Urinary bladder (tissue), 4 donors: ENCODE measurements around the gene NR1H2. TPM values are rescaled to one million over a fixed set of nuclear protein-coding genes. Genes with fewer than 3 reads are reported as not detected.
"Not testable (repeated sequence)": the region's sequence is repeated elsewhere in the genome, so short reads cannot be mapped to it uniquely, and the experiment has no call there.

Experiments
- DNase-seq: peaks from one replicate; pipeline ENCODE4 v3.0.0-alpha.2; 2015; ENCODE audit errors: extremely low spot score
- H3K27ac ChIP-seq: one replicate; pipeline ENCODE4 v1.5.1; 2013; ENCODE audit warnings: low read depth, mild to moderate bottlenecking, moderate library complexity
- H3K36me3 ChIP-seq: one replicate; pipeline ENCODE4 v1.6.1; 2013; ENCODE audit warnings: mild to moderate bottlenecking, moderate library complexity; ENCODE audit not compliant: insufficient read depth
- H3K4me1 ChIP-seq: one replicate; pipeline ENCODE4 v1.6.1; 2013; ENCODE audit warnings: mild to moderate bottlenecking, moderate library complexity; ENCODE audit not compliant: insufficient read depth
- H3K4me3 ChIP-seq: one replicate; pipeline ENCODE4 v1.5.1; 2013; ENCODE audit warnings: low read depth, low read length
- WGBS: extraction: QIAGEN DNeasy Blood & Tissue Kit; methylation state at CpG from one replicate; pipeline ENCODE4 v1.1.7; 2013; 5-methylcytosine and 5-hydroxymethylcytosine counted together
- polyA plus RNA-seq: library from polyadenylated mRNA; stranded (reverse); fragments of 200-250 nt; gene quantifications from one replicate; pipeline ENCODE4 v1.2.3, GENCODE V29; 2013
- total RNA-seq: library from RNA; depleted of rRNA; stranded (reverse); fragments of >200 nt; gene quantifications from one replicate; pipeline ENCODE4 v1.2.3, GENCODE V29; 2014
- donor health status: healthy with polysubstance abuse.
- donor health status: healthy.

The NR1H2 gene
- total and polyA plus RNA-seq, 2 donors: 33.4 to 136 TPM

DNA sequence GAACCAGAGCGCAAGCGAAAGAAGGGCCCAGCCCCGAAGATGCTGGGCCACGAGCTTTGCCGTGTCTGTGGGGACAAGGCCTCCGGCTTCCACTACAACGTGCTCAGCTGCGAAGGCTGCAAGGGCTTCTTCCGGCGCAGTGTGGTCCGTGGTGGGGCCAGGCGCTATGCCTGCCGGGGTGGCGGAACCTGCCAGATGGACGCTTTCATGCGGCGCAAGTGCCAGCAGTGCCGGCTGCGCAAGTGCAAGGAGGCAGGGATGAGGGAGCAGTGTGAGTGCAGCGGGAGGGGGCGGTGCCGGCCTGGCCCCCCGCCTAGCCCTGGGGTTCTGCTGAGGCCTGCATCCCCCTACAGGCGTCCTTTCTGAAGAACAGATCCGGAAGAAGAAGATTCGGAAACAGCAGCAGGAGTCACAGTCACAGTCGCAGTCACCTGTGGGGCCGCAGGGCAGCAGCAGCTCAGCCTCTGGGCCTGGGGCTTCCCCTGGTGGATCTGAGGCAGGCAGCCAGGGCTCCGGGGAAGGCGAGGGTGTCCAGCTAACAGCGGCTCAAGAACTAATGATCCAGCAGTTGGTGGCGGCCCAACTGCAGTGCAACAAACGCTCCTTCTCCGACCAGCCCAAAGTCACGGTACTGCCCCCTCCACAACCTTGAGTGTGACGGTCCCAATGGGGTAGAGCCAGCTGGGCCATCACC is 2.1 kb downstream of the NR1H2 start:
- Histone ChIP-seq H3K4me1 (no peaks in the 10 kb centered on the region), H3K36me3 (peaks cover 9% of the 10 kb centered on the region), H3K4me3 (no peak overlapping the region), H3K27ac (no peak overlapping the region)
- no peak for DNase-seq
- 94% methylated on average over 36 of the region's 36 CpGs for WGBS

DNA sequence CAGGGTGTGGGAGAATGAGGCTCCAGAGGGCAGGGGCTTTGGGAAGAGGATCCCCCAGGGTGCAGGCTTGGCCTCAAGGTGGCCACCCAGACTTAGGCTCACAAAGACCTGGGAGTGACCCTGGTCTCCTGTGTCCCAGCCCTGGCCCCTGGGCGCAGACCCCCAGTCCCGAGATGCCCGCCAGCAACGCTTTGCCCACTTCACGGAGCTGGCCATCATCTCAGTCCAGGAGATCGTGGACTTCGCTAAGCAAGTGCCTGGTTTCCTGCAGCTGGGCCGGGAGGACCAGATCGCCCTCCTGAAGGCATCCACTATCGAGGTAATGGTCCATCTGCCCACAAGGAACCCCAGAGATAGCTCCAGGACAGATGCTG is 2.6 kb downstream of the NR1H2 start:
- Histone ChIP-seq H3K4me1 (no peaks in the 10 kb centered on the region), H3K4me3 (no peak overlapping the region), H3K27ac (no peak overlapping the region), H3K36me3 (peaks cover 9% of the 10 kb centered on the region)
- WGBS: 92% methylated on average over 10 of the region's 10 CpGs
- no peak for DNase-seq

DNA sequence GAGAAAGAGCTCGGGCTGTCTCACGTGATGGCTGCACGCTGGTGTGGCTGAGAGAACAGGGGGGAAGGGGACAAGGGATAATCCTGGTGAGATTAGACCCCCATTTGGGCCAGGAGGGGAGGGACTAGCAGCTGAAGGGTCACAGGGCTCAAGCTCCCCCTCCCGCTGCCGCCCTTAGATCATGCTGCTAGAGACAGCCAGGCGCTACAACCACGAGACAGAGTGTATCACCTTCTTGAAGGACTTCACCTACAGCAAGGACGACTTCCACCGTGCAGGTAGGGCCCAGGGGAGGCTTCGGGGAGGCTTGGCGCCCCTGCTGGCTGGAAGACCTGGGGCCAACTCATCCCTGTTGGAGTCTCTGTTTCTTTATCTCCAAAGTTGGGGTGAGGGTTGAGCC is 3.3 kb downstream of the NR1H2 start:
- WGBS: 88% methylated on average over 11 of the region's 11 CpGs
- H3K36me3 ChIP-seq: peaks cover 9% of the 10 kb centered on the region

DNA sequence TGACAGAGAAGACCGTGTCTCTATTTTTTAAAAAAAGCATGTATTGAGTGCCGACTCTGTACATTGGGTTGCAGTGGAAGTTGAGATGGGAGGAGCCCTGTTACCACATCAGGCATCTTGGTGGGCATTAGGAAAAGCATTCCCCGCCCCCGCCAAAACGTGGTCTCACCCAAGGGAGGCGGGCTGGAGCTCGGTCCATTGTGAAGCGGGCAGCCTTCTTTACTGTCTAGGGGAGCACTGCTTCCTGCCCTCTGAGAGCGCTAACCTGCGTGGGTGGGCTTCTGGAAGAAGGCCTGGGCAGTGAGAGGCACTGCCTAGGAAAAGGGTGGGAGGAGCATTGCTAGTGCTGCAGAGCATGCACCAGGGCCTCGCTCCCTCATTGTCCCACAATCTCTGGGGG is 3.9 kb downstream of the NR1H2 start:
- no peak for DNase-seq
- peaks cover 9% of the 10 kb centered on the region for H3K36me3 ChIP-seq
- H3K27ac ChIP-seq: no peak overlapping the region

More for the DNA sequence above, 3.3 kb downstream of the NR1H2 start:
- no peak for DNase-seq
- H3K4me3 ChIP-seq: no peak overlapping the region
- no peak overlapping the region for H3K27ac ChIP-seq
- H3K4me1 ChIP-seq: no peaks in the 10 kb centered on the region

DNA sequence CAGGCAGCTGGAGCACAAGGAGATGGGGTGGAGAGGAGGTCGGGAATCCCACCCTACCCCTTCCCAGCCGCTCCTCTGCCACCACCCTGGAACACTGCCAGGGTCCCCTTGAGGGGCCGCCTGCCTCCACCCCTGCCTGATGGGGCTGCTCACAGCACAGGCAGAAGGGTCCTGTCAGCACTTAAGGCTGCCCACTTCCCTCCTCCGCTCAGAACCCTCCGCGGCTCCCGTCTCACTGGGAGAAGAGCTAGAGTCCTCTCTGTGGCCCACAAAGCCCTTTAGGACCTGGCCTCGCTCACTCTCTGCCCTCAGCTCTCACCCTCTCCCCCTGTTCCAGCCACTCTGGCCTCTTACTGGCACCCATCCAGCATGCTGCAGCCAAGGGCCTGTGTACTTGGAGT is 4.5 kb downstream of the NR1H2 start:
- peaks cover 9% of the 10 kb centered on the region for H3K36me3 ChIP-seq
- whole genome bisulfite sequencing: 68% methylated on average over 8 of the region's 8 CpGs
- H3K27ac ChIP-seq: no peak overlapping the region
- H3K4me1 ChIP-seq: no peaks in the 10 kb centered on the region
- no peak for DNase-seq
- no peak overlapping the region for H3K4me3 ChIP-seq

More for the DNA sequence above, 3.9 kb downstream of the NR1H2 start:
- 78% methylated on average over 11 of the region's 11 CpGs for WGBS
- no peak overlapping the region for H3K4me3 ChIP-seq
- H3K4me1 ChIP-seq: no peaks in the 10 kb centered on the region

DNA sequence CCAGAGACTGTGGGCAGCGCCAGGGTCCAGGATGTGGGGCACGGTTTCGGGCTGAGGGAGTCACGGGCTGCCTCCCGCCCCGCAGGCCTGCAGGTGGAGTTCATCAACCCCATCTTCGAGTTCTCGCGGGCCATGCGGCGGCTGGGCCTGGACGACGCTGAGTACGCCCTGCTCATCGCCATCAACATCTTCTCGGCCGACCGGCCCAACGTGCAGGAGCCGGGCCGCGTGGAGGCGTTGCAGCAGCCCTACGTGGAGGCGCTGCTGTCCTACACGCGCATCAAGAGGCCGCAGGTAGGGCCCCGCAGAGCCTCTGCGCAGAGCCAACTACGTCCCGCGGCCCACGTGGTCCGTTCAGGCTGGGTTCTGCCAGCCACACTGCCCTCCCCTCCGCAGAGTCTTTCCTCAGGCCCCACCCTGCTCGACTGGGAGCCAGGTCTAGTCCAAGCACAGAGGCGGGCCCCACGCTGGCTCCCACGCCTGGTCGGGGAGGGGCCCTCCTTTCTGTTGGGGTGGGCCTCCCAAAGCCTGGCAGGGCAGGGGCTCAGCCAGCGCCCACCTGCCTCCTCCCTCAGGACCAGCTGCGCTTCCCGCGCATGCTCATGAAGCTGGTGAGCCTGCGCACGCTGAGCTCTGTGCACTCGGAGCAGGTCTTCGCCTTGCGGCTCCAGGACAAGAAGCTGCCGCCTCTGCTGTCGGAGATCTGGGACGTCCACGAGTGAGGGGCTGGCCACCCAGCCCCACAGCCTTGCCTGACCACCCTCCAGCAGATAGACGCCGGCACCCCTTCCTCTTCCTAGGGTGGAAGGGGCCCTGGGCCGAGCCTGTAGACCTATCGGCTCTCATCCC is 5.8 kb downstream of the NR1H2 start:
- no peak overlapping the region for H3K27ac ChIP-seq
- H3K4me3 ChIP-seq: no peak overlapping the region
- H3K36me3 ChIP-seq: peaks cover 9% of the 10 kb centered on the region
- 91% methylated on average over 58 of the region's 58 CpGs for WGBS
- no peaks in the 10 kb centered on the region for H3K4me1 ChIP-seq
- DNase-seq: no peak

DNA sequence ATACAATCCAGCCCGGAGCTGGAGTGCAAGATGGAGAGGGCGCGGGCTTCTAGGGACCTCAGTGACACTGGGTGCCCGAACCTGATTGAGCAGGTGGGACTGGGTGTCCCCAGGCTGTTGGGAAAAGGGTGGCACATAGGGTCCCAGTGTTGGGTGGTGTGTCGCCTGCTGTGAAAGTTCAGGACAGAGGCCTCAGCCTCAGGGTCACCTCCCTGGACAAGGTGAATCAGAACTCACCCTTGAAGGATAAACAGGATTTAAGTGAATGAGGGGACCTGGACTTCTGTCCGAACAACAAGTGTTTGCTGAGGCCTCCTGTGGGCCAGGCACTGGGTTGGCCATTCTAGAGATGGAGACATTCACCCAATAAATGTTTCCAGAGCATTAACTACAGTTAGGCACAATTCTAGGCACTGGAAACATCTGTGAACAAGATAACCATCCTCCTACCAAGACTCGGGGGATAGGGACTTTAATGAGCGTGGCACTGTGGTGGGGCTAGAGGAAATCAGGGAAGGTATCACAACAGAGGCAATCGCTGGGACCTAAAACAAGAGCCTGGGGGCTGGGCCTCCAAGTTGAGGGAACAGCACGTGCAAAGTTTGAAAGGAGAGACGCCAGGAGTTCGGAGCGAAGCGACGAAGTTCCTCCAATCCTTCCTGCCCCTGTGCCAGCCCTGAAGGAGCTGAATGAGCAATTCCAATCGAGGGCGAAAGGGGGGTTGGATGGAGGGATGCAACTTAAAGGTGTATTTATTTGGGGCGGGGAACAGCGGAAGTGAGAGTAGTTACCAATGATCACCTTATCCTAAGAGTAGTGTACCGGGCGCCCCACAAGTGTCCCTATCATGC is 7.0 kb downstream of the NR1H2 start:
- Histone ChIP-seq H3K4me1 (no peaks in the 10 kb centered on the region), H3K27ac (peak overlapping the region; percentile 73), H3K4me3 (peak overlapping the region; percentile 68), H3K36me3 (peaks cover 6% of the 10 kb centered on the region)
- peak; percentile 15 for DNase-seq
- 42% methylated on average over 21 of the region's 21 CpGs for WGBS

DNA sequence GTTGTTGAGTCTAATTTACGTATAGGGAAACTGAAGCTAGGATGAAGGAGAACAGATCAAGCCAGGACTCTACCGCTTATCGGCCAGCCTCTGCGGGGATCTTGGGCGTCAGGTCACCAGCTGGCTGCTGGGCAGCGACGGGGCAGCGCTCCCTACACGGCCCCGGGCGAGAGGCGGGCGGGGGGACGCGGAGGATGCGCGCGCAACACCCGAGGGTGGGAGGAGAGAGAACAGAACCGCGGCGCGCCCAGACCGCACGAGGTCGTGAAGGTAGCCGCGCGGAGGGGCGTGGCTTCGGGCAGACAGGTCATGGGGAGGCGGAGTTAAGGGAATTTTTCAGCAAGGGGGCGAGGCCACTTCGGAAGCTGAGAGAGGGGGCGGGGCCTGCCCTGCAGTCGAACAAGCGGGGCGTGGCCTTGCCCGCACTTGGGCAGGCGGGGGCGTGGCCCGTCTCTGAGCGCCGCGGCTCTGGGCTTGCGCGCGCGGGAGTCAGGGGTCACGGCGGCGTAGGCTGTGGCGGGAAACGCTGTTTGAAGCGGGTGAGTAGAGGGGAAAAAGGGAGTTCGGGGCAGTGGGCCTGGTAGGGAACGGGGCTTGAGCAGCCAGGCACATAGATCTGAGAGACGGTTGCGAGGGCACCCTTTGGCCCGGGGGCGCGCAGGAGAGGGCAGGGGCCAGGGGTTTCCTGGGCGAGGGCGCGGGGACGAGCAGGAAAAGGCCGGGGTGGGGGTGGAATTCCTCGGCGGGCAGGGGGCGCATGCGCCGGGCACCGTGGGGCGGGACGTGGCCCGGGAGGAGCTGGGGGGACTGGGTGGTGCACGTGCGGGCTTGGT is 7.8 kb downstream of the NR1H2 start, which contains the start of gene POLD1:
TSS of gene POLD1 (plus strand) at position 496 of the 833 bp plus-strand sequence. CDS start 14,505 bp downstream, outside the sequence.
- peaks cover 4% of the 10 kb centered on the region for H3K36me3 ChIP-seq
- peak; percentile 93 for DNase-seq
- peak within 1 kb of the TSS; percentile 68 for H3K4me3 ChIP-seq
- WGBS: under 1% methylated on average over 78 of the region's 78 CpGs
- no peaks in the 10 kb centered on the region for H3K4me1 ChIP-seq
- H3K27ac ChIP-seq: peak within 1 kb of the TSS; percentile 73

DNA sequence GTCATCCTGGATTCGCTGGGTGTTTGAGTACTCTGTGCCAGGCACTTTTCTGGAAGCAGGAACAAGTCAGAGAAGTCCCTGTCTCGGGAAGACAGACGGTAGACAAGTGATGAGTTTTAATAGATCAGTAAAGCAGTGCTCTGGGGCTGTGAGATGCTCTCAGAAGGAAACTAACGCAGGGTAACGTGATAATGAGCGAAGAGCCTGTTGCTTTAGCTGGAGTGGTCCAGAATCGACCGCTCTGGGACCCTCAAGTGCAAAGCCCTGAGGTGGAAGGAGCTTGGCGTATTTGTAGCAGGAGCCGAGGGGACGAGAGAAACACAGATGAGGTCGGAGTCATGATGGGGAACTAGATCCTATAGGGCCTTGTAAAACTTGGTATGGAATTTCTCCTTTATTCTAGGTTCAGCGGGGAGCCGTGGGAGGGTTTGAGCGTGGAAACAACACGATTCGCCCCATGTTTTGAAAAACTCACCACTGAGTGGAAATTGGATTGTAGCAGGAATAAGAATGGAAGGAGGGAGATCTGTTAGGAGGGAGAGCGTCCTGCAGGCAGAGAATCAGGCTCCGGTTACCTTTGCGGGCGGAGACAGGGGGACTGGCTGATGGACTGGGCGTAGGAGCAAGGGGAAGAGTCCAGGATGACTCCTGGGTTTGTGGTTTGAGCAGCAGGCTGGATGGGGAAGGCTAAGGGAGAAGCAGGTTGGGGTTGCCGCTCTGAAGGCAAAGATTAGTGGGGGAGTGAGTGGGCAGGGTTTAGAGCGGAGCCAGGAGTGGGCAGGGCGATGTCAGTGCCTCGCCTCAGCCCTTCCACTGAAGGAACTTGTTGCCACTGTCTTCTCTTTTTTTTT is 8.7 kb downstream of the NR1H2 start:
- Histone ChIP-seq H3K36me3 (peaks cover 4% of the 10 kb centered on the region), H3K4me1 (no peaks in the 10 kb centered on the region), H3K4me3 (peak overlapping the region; percentile 68), H3K27ac (no peak overlapping the region)
- no peak for DNase-seq
- WGBS: 12% methylated on average over 26 of the region's 26 CpGs

DNA sequence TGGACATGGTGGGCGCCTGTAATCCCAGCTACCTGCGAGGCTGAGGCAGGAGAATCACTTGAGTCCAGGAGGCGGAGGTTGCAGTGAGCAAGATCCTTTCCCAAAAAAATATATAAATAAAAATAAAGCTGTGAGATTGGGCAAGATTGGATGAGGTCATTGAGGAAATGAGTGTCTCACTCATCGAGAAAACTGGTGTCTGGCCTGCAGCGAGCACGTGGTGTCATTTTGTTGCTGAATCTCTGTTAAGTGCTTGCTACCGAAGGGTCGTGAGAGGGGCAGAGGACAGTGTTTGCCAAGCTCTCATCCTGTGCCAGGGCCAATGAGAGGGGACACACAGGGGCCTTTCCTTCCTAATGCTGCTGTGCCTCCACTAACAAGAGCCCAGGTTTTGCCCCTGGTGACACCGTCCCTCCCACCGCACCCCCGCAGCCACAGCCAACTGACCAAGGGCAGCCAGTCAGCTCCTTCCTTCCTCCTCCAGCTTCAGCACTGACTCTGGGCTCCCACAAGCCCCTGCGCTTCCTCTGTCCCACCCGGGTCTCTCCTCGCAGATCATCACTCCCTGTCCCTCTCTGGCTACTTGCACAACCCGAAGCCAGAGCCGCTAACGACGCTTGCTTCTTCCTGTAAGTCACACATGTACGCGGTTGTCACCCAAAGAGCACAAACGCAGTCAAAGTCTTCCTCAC is 11.1 kb downstream of the NR1H2 start:
- no peak for DNase-seq
- Histone ChIP-seq H3K27ac (no peak overlapping the region), H3K4me1 (no peaks in the 10 kb centered on the region), H3K4me3 (no peak overlapping the region), H3K36me3 (peaks cover under 1% of the 10 kb centered on the region)
- 86% methylated on average over 21 of the region's 21 CpGs for WGBS

DNA sequence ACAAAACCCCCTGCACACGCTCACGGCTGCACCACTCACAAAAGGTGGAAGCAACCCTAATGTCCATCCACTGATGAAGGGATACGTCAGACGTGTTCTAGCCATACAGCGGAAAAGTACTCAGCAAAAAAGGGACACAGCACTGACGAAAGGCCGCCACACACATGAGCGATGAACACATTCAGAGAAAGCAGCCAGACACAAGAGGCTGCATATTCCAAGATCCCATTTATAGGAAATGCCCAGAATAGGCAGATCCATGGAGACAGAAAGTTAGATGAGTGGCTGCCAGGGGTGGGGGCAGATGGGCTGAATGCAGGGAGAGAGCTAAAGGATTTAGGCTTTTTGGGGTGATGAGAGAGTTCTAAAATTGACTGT is 11.6 kb downstream of the NR1H2 start:
- Histone ChIP-seq H3K27ac (no peak overlapping the region), H3K4me1 (no peaks in the 10 kb centered on the region), H3K36me3 (no peaks in the 10 kb centered on the region), H3K4me3 (no peak overlapping the region)
- no peak for DNase-seq
- 93% methylated on average over 8 of the region's 8 CpGs for WGBS

DNA sequence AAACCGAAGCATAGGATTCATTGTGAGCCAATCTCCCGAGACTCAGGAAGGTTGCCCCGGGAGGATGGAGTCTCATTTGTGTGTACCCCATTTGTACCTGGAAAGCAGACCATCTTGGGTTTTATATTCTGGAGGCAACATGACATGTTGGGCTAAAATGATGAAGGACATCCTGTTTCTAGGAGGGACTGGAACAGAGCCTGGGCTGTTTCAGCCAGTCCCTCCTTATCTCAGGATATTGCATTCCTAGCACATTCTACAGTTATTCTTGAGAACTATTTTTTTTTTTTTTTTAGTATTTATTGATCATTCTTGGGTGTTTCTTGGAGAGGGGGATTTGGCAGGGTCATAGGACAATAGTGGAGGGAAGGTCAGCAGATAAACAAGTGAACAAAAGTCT is 14.0 kb downstream of the NR1H2 start:
- H3K4me1 ChIP-seq, H3K27ac ChIP-seq, H3K4me3 ChIP-seq, DNase-seq, H3K36me3 ChIP-seq: not testable (repeated sequence)
- 94% methylated on average over 3 of the region's 3 CpGs for WGBS
